Adrenal gland (tissue), 12 donors: ENCODE measurements around the gene CCDC122. TPM values are rescaled to one million over a fixed set of nuclear protein-coding genes. Genes with fewer than 3 reads are reported as not detected.

ENCODE experiments used
- DNase-seq, 7 donors: peaks; one replicate each; pipeline ENCODE4 v3.0.0-alpha.2; 2019 to 2020
- H3K27ac ChIP-seq, 5 donors: fragments of 200-600 bp; sonication (generic) in 4 of 5; 1 replicate in 3 of 5; 2 replicates in 2 of 5; pipeline versions ENCODE4 v1.5.1 to v1.8.0; 2016 to 2020; ENCODE audit warnings: mild to moderate bottlenecking in 1 of 5
- H3K27me3 ChIP-seq: fragments of 200-600 bp; 2 replicates; pipeline ENCODE4 v1.8.0; 2021
- H3K36me3 ChIP-seq, 2 donors: fragments of 200-600 bp; replicated peaks in 1 of 2; 1 replicate in 1 of 2; 2 replicates in 1 of 2; pipeline versions ENCODE4 v1.5.1 to v1.8.0; 2018 to 2022
- H3K4me1 ChIP-seq, 2 donors: fragments of 200-600 bp; replicated peaks in 1 of 2; 1 replicate in 1 of 2; 2 replicates in 1 of 2; pipeline versions ENCODE4 v1.5.1 to v1.8.0; 2018 to 2021
- H3K4me3 ChIP-seq, 4 donors: fragments of 200-600 bp; sonication (generic) in 3 of 4; one replicate each; pipeline ENCODE4 v1.5.1; 2016 to 2018
- H3K9me3 ChIP-seq, 3 donors: fragments of 200-600 bp; sonication (generic) in 1 of 3; replicated peaks in 1 of 3; 1 replicate in 2 of 3; 2 replicates in 1 of 3; pipeline versions ENCODE4 v1.5.1 to v1.8.0; 2016 to 2021
- POLR2A ChIP-seq, 2 donors: fragments of 450-650 bp; IDR thresholded peaks; one replicate each; pipeline ENCODE4 v1.6.1; 2017; ENCODE audit warnings: antibody characterized with exemption in 2 of 2, mild to moderate bottlenecking in 2 of 2, moderate library complexity in 1 of 2
- whole genome bisulfite sequencing, 4 donors: extraction: QIAGEN DNeasy Blood & Tissue Kit in 2 of 4; methylation state at CpG; one replicate each; pipeline versions ENCODE4 v1.1.5 to v1.1.7; 2013 to 2017; 5-methylcytosine and 5-hydroxymethylcytosine counted together
- intact Hi-C, 2 donors: fragments of 100-400 bp; cut with DNase I; formaldehyde crosslinking; loops; one replicate each; pipeline versions ENCODE4 v1.14.1 to v1.15.0; 2022 to 2023
- polyA plus RNA-seq, 3 donors: library from polyadenylated mRNA; stranded (reverse); fragments of 200-250 nt in 2 of 3; fragments of 350-450 nt in 1 of 3; fragmentation: Illumina TruSeq in 1 of 3; extraction: RNeasy Lipid Tissue Mini Kit (QIAGEN cat#74804) in 1 of 3; gene quantifications; one replicate each; pipeline ENCODE4 v1.2.3, GENCODE V29; 2013 to 2014
- total RNA-seq, 9 donors: library from RNA; depleted of rRNA in 4 of 9; stranded (reverse); fragments of >200 nt in 4 of 9; fragments of 120-200 nt in 1 of 9; fragmentation: NEBNext Ultra II Directional in 1 of 9; extraction: Animal tissue kit (Norgen Biotek cat#: 25700) in 1 of 9; gene quantifications; one replicate each; pipeline versions ENCODE4 v1.1.0 to v1.2.4, GENCODE V29; 2013 to 2023
- TF ChIP-seq, protein P1 (sequence below), 6 experiments: fragments of 450-650 bp in 4 of 6; fragments of 200-600 bp in 2 of 6; sonication (generic) in 1 of 6; IDR thresholded peaks; 1 replicate in 5 of 6; 2 replicates in 1 of 6; pipeline versions ENCODE4 v1.5.1 to v1.8.0; 2016 to 2021; ENCODE audit warnings: antibody characterized with exemption in 6 of 6, mild to moderate bottlenecking in 2 of 6, moderate library complexity in 1 of 6
- donor health status: healthy with polysubstance abuse.
- donor health status: Bipolar disorder and iron deficiency.
- donor health status: DM: yes; HTN: yes; CAD: no.
- donor health status: DM: no; HTN: no; CAD: no.
- donor health status: DM: no; HTN: no; CAD: no.
- donor health status: DM: yes; HTN: yes; CAD: no.

Gene CCDC122
- total and polyA plus RNA-seq, 12 donors: 0.79 to 16.8 (median 6.6) TPM

DNA sequence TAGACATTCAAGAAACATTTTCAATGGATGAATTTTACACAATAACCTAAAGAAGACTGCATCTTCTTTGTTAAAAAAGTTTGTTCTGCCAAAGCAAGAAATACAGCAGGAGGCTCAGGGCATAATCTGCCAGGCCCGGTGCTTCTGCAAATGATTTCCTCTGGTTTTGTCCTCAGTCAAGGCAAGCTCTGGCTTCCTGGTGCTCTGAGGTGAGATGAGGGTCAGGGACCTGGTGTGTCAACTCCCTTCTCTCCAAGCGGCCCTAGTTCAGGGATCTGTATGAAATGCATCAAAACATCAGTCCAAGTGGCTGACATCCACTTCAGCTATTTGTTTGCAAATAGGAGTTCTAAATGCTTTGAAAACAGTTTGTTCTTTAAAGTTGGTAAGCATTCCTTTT is 31.7 kb upstream of the CCDC122 start:
- Histone ChIP-seq H3K27ac (no peak overlapping the region), H3K36me3 (no peaks in the 10 kb centered on the region), H3K4me1 (peaks cover 0 to 5% of the 10 kb centered on the region in 2 donors), H3K27me3 (no peaks in the 10 kb centered on the region), H3K4me3 (no peak overlapping the region), H3K9me3 (no peaks in the 10 kb centered on the region)
- TF ChIP-seq, protein P1, sequence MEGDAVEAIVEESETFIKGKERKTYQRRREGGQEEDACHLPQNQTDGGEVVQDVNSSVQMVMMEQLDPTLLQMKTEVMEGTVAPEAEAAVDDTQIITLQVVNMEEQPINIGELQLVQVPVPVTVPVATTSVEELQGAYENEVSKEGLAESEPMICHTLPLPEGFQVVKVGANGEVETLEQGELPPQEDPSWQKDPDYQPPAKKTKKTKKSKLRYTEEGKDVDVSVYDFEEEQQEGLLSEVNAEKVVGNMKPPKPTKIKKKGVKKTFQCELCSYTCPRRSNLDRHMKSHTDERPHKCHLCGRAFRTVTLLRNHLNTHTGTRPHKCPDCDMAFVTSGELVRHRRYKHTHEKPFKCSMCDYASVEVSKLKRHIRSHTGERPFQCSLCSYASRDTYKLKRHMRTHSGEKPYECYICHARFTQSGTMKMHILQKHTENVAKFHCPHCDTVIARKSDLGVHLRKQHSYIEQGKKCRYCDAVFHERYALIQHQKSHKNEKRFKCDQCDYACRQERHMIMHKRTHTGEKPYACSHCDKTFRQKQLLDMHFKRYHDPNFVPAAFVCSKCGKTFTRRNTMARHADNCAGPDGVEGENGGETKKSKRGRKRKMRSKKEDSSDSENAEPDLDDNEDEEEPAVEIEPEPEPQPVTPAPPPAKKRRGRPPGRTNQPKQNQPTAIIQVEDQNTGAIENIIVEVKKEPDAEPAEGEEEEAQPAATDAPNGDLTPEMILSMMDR (IDR thresholded peaks at IDR 0.05): no peak
- TF ChIP-seq POLR2A (IDR thresholded peaks at IDR 0.05): no peak
- 27 to 56% (median 38%) methylated on average over 2 of the region's 2 CpGs for WGBS, 4 donors
- intact Hi-C loops: loop anchor here in 1 of 2 donors (10.0 kb wide), 1 partner anchor 554 kb away; no protein-coding TSS in a partner anchor
- DNase-seq: peak in 1 of 7 donors; percentile 19

DNA sequence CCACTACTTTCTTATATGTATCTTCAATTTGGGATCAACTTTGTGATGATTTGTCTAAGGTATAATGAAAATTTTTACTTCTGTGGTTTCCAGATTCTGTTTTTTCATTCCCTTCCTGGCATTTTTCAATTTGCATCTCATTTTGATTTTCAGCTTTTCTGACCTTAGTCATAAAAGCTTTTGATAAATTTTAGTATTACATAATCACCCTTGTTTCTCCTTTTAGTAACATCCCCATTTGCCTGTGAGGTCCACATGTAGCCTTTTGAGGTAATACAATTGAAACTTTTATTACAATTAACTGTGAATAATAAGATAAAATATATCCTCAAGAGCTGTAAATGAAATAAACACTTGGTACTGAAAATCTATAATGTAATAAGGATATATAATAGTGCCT is 31.3 kb upstream of the CCDC122 start:
- H3K27ac ChIP-seq: no peak overlapping the region
- H3K27me3 ChIP-seq: no peaks in the 10 kb centered on the region
- H3K9me3 ChIP-seq: no peaks in the 10 kb centered on the region
- TF ChIP-seq, protein P1 (IDR thresholded peaks at IDR 0.05): no peak
- TF ChIP-seq POLR2A (IDR thresholded peaks at IDR 0.05): no peak
- H3K36me3 ChIP-seq: no peaks in the 10 kb centered on the region
- H3K4me3 ChIP-seq: no peak overlapping the region
- intact Hi-C loops: loop anchor here in 1 of 2 donors (10.0 kb wide), 1 partner anchor 554 kb away; no protein-coding TSS in a partner anchor
- H3K4me1 ChIP-seq: peaks cover 0 to 5% of the 10 kb centered on the region in 2 donors
- no peak for DNase-seq

DNA sequence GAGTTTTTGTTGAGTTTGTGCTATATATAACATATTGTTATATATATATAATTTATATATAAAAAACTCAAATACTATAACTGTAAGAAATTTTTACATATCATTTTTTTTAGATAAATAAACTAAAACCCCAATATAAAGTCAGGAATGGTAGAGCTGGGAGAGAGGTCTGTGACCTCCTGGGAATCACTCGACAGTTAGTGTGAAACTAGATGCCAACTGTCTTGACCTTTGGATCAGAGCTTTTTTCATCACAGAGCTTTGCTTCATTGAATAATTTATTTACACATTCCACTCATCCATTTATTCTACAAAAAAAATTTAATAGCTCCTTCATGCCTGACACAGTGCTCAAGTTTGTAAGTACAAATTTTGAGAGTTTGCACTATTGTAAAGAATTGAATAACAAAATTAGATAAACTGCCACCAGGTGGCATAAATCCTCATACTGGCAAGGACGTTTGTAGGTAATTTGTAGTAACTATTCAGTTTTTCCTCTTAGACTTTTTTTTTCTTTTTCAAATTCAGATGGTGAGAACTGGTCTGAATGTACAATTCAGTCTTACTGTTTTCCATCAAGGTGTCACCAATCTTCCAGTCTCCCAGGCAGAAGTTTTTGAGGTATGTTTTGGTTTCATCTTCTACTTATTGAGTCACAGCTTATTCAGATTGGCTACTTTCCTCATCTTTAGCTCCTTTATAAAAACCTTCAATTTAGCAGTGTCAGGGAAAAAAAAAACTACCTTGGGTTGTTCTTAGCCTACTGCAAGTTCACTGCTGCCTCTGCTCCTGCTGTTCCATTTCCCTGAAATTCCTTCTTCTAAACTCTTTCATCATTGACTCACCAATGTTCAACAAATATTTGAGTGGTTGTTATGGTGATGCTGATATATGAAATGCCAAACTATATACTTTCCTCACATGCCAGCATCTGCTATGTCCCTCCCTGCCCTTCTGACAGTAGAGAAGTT is 28.9 kb upstream of the CCDC122 start:
- no peaks in the 10 kb centered on the region for H3K36me3 ChIP-seq
- H3K27ac ChIP-seq: no peak overlapping the region
- no peak for TF ChIP-seq POLR2A (IDR thresholded peaks at IDR 0.05)
- TF ChIP-seq, protein P1 (IDR thresholded peaks at IDR 0.05): peak; percentile 43 to 68 (median 56)
- 14 to 26% (median 21%) methylated on average over 2 of the region's 2 CpGs for WGBS, 4 donors
- peaks cover 0 to 5% of the 10 kb centered on the region in 2 donors for H3K4me1 ChIP-seq
- peak in 1 of 7 donors; percentile 16 for DNase-seq
- no peaks in the 10 kb centered on the region for H3K9me3 ChIP-seq
- no peak overlapping the region for H3K4me3 ChIP-seq
- intact Hi-C loops: loop anchor here (5.0 to 10.0 kb wide), 3 partner anchors 139 to 566 kb away; no protein-coding TSS in a partner anchor
- H3K27me3 ChIP-seq: no peaks in the 10 kb centered on the region

GRCh38 chr13:43905435-43906031 is 26.0 kb upstream of the CCDC122 start:
- WGBS, 4 donors: 0 to 1% (median 1%) methylated on average over 3 of the region's 3 CpGs
- Histone ChIP-seq H3K27ac (no peak overlapping the region), H3K27me3 (no peaks in the 10 kb centered on the region), H3K4me1 (peaks cover 0 to 5% of the 10 kb centered on the region in 2 donors), H3K4me3 (no peak overlapping the region), H3K9me3 (no peaks in the 10 kb centered on the region), H3K36me3 (no peaks in the 10 kb centered on the region)
- peak in 4 of 7 donors; percentile 17 to 43 (median 34) for DNase-seq
- intact Hi-C loops: loop anchor here (5.0 to 10.0 kb wide), 3 partner anchors 142 to 569 kb away; no protein-coding TSS in a partner anchor
- TF ChIP-seq POLR2A (IDR thresholded peaks at IDR 0.05): no peak
- TF ChIP-seq, protein P1 (IDR thresholded peaks at IDR 0.05): peak; percentile 53 to 91 (median 86)
